CMK (cell line): ENCODE results near the gene ENKD1.
"Not testable (repeated sequence)": the region's sequence is repeated elsewhere in the genome, so short reads cannot be mapped to it uniquely, and the experiment has no call there.

Source experiments
- DNase-seq: peaks from one replicate; pipeline ENCODE4 v3.0.0-alpha.2; 2010; ENCODE audit warnings: low read depth

ENKD1 gene

GRCh38 chr16:67666559-67667452 lies at the start of gene ENKD1, which contains the start of gene C16orf86:
ENKD1 (minus strand) TSS chr16:67666750; CDS start chr16:67666442, 308 bp downstream.
C16orf86 (plus strand) TSS chr16:67666814; CDS start chr16:67666971, 157 bp downstream.
- DNase-seq = no peak

GRCh38 chr16:67716097-67716496 lies 49.5 kb upstream of the ENKD1 start:
- DNase-seq = no peak

DNA sequence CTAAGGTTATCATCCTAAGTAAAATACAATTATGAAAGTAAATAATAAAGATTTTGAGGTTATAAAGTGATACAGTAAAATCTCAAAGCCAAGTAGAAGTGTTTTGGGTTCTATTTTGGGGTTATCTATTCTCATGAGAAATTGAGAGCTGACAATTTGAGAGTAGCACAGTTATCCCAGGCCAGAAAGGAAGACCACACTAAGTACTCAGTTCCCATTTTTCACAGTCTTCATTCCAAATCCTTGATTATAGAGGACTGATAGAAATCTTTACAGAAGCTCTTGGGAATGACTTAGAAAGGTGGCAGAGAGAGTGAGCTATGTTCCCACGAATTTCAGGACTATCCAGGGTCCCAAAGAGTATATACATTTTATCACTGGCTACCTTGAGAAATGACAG lies 48.0 kb upstream of the ENKD1 start:
- no peak for DNase-seq

DNA sequence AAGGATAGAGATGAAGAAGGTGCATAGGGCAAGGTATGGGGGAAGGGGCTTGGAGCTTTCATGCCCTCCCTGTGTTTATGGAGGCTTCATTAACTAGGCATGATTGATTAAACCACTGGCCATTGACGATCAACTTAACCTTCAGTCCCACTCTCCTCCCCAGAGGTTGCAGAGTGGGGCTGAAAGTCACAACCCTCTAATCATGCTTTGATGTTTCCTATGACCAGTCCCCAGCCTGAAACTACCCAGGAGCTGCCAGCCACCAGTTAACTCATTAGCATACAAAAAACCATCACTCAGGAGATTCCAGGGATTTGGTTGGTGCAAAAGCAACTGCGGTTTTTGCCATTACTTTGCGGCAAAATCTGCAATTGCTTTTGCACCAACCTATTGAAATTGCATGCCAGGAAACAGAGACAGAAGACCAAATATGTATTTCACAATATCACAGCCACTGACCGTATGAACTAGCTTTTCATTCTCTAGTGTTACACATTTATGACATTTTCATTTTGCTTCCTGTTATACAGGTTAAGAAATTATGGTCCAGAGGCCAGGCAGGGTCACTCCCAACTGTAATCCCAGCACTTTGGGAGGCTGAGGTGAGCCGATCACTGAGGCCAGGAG lies 47.2 kb upstream of the ENKD1 start:
- no peak for DNase-seq

DNA sequence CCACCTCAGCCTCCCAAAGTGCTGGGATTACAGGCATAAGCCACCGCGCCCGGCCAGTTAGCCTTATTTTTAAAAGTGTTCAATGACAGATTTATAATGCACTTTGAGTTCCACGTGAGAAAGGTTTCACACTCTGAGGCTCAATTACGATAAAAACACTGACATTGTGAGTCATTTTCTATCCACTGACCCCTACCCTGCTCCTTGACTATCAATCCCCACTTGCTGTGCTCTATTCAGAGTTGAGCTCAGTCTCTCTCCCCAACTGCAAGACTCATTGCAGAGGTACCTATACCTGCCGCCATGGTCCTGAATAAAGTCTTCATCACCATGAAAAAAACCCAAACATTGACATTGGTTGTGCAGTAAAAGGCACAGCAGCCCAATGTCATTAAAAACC lies 44.1 kb upstream of the ENKD1 start:
- DNase-seq = no peak

GRCh38 chr16:67709050-67709449 lies 42.5 kb upstream of the ENKD1 start:
- no peak for DNase-seq

- no peak for DNase-seq
Measured at GRCh38 chr16:67708368-67708771, 41.8 kb upstream of the ENKD1 start.

GRCh38 chr16:67707790-67708189 lies 41.2 kb upstream of the ENKD1 start:
- no peak for DNase-seq

DNA sequence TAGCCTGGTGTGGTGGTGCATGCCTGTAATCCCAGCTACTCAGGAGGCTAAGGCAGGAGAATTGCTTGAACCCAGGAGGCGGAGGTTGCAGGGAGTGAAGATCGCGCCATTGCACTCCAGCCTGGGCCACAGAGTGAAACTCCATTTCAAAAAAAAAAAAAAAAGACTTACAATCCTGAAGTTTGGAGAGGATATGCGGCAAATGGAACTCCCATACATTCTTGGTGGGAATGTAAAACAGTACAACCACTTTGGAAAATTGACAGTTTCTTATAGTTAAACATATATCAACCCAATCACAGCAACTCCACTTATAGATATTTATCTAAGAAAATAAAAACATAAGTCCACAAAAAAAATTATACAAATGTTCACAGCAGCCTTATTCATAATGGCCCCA lies 40.7 kb upstream of the ENKD1 start:
- no peak for DNase-seq

- DNase-seq = no peak
Measured at GRCh38 chr16:67704110-67704509, 37.6 kb upstream of the ENKD1 start.

GRCh38 chr16:67703626-67704025 lies 37.1 kb upstream of the ENKD1 start:
- DNase-seq = no peak

- no peak for DNase-seq
Measured at GRCh38 chr16:67702130-67702529, 35.6 kb upstream of the ENKD1 start.

GRCh38 chr16:67701420-67701819 lies 34.9 kb upstream of the ENKD1 start:
- DNase-seq = no peak

- DNase-seq = no peak
Measured at GRCh38 chr16:67699265-67699664, 32.7 kb upstream of the ENKD1 start.

GRCh38 chr16:67697422-67698185 lies 31.1 kb upstream of the ENKD1 start:
- no peak for DNase-seq

DNA sequence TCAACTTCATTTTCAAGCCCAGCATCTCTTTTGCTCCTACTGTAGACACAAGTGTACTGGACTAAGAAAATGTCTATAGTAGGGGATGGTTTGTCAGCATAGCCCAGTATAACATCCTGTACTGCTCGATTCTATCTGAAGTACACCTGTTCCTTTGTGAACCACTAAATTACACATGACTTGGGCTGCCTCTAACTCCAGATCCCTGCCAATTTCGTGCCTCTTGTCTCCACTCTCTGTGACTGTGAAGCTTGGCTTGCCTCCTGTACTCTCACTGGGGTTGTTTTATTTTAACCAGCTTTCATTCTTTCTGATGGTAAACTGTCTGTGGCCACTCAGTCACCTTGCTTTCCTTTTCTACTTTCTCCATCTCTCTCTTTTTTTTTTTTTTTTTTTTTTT lies 28.1 kb upstream of the ENKD1 start:
- no peak for DNase-seq

DNA sequence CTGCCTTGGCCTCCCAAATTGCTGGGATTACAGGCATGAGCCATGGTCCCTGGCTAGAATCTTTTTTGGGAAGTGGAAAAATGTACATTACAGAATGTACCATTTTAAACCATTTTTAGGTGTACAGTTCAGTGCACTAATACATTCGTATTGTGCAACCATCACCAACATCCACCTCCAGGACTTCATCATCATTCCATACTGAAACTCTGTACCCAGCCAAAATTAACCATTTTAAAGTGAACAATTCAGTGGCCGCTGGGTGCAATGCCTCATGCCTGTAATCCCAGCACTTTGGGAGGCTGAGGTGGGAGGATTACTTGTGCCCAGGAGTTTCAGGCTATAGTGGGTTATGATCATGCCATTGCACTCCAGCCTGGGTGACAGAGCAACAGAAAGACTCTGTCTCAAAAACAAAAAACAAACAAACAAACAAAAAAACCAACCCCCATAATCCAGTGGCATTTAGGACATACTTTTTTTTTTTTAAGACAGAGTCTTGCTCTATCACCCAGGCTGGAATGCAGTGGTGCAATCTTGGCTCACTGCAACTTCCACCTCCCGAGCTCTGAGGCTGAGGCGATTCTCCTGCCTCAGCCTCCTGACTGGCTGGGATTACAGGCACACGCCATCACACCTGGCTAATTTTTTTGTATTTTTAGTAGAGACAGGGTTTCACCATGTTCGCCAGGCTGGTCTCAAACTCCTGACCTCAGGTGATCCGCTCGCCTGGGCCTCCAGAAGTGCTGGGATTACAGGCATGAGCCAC lies 27.2 kb upstream of the ENKD1 start:
- not testable (repeated sequence) for DNase-seq

- no peak for DNase-seq
Measured at GRCh38 chr16:67685388-67686112, 19.0 kb upstream of the ENKD1 start.

DNA sequence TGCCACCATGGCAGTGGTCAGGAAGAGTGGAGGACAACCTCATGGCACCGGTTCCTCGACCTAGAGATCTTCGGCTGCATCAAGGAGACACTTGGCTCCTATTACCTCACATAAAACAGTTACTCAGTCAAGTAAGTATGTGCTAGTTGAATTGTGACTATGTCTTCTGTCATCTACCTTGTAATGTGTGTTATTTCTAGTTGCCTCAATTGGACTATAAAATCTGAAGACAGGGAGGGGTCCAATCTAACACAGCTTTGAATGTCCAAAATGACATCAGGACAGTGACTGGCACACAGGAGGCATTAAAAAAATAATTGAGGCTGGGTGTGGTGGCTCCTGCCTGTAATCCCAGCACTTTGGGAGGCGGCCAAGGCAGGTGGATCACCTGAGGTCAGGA lies 17.2 kb upstream of the ENKD1 start:
- DNase-seq = no peak

GRCh38 chr16:67679935-67680897 lies 13.7 kb upstream of the ENKD1 start:
- DNase-seq = no peak
